HEK293 (cell line): Measurements from ENCODE around the gene CKAP2L.

Experiments
- CTCF ChIA-PET: fragments of 350-600 bp; formaldehyde crosslinking; extraction: SDS; loops from one replicate; lab custom pipeline; 2021; ENCODE audit warnings: antibody characterized with exemption; lab: Yijun Ruan, JAX
- POLR2A ChIA-PET: fragments of 300-600 bp; formaldehyde crosslinking; extraction: SDS; loops from one replicate; lab custom pipeline; 2020; ENCODE audit warnings: antibody characterized with exemption, inconsistent platforms; lab: Yijun Ruan, JAX
- H3K27ac ChIP-seq: fragments of 200-500 bp; sonication (Bioruptor generic); 2 replicates; pipeline ENCODE4 v1.5.1; 2014; ENCODE audit warnings: low read depth, low read length, control low read depth, inconsistent platforms; ENCODE audit errors: extremely low read depth
- H3K36me3 ChIP-seq, 2 experiments: fragments of 200-500 bp in 1 of 2; sonication (Bioruptor generic) in 1 of 2; 1 replicate in 1 of 2; 2 replicates in 1 of 2; pipeline ENCODE4 v1.5.1; 2014 to 2017; ENCODE audit warnings: inconsistent platforms in 2 of 2, low read length in 2 of 2; ENCODE audit not compliant: control insufficient read depth in 2 of 2, insufficient read depth in 1 of 2
- H3K4me1 ChIP-seq: fragments of 200-500 bp; sonication (Bioruptor generic); 2 replicates; pipeline ENCODE4 v1.5.1; 2014; ENCODE audit warnings: mild to moderate bottlenecking, low read length, inconsistent platforms; ENCODE audit not compliant: control insufficient read depth, insufficient read depth
- H3K4me3 ChIP-seq: 2 replicates; pipeline ENCODE4 v1.5.1; 2011; ENCODE audit warnings: low read depth, mild to moderate bottlenecking, control low read depth, low read length, moderate library complexity
- H3K9me3 ChIP-seq: fragments of 200-500 bp; sonication (Bioruptor generic); 2 replicates; pipeline ENCODE4 v1.5.1; 2014; ENCODE audit warnings: low read depth, low read length, inconsistent platforms; ENCODE audit not compliant: control insufficient read depth, insufficient read depth
- EGR2 ChIP-seq: fragments of 450-650 bp; formaldehyde crosslinking; IDR thresholded peaks from 2 replicates; pipeline ENCODE4 v1.5.1; 2016; ENCODE audit warnings: low read depth, missing biosample characterization, missing genetic modification characterization
- HOXC10 ChIP-seq: sonication (generic); formaldehyde crosslinking; IDR thresholded peaks from 2 replicates; pipeline ENCODE4 v1.8.1; 2023; ENCODE audit warnings: mild to moderate bottlenecking, missing genetic modification reagents
- KLF16 ChIP-seq: fragments of 450-650 bp; formaldehyde crosslinking; IDR thresholded peaks from 2 replicates; pipeline ENCODE4 v1.5.1; 2017; ENCODE audit warnings: missing biosample characterization, missing genetic modification characterization
- PBX3 ChIP-seq: sonication (generic); formaldehyde crosslinking; IDR thresholded peaks from 2 replicates; pipeline ENCODE4 v1.8.1; 2022; ENCODE audit warnings: mild to moderate bottlenecking, moderate library complexity, missing genetic modification reagents
- YY1 ChIP-seq: fragments of 450-650 bp; formaldehyde crosslinking; IDR thresholded peaks from 2 replicates; pipeline ENCODE4 v1.5.1; 2018; ENCODE audit warnings: missing biosample characterization, missing genetic modification characterization
- ZFHX2 ChIP-seq: fragments of 450-650 bp; formaldehyde crosslinking; conservative IDR thresholded peaks from 2 replicates; pipeline ENCODE4 v1.5.1; 2016; ENCODE audit warnings: missing biosample characterization, missing genetic modification characterization
- ZIC2 ChIP-seq: fragments of 450-650 bp; formaldehyde crosslinking; IDR thresholded peaks from 2 replicates; pipeline ENCODE4 v1.5.1; 2016; ENCODE audit warnings: missing biosample characterization, missing genetic modification characterization
- ZNF202 ChIP-seq: fragments of 450-650 bp; formaldehyde crosslinking; IDR thresholded peaks from 2 replicates; pipeline ENCODE4 v1.5.1; 2016; ENCODE audit warnings: missing biosample characterization, missing genetic modification characterization, borderline replicate concordance
- ZNF324 ChIP-seq: fragments of 450-650 bp; formaldehyde crosslinking; IDR thresholded peaks from 2 replicates; pipeline ENCODE4 v1.5.1; 2016; ENCODE audit warnings: missing biosample characterization, missing genetic modification characterization
- ZNF433 ChIP-seq: fragments of 450-650 bp; formaldehyde crosslinking; IDR thresholded peaks from 2 replicates; pipeline ENCODE4 v1.5.1; 2016; ENCODE audit warnings: missing biosample characterization, missing genetic modification characterization, low read depth
- ZNF530 ChIP-seq: fragments of 450-650 bp; formaldehyde crosslinking; IDR thresholded peaks from 2 replicates; pipeline ENCODE4 v1.5.1; 2016; ENCODE audit warnings: low read depth, missing biosample characterization, missing genetic modification characterization
- ZNF555 ChIP-seq: fragments of 450-650 bp; formaldehyde crosslinking; conservative IDR thresholded peaks from 2 replicates; pipeline ENCODE4 v1.5.1; 2017; ENCODE audit warnings: missing biosample characterization, mild to moderate bottlenecking, missing genetic modification characterization, inconsistent platforms
- ZNF791 ChIP-seq: fragments of 450-650 bp; formaldehyde crosslinking; IDR thresholded peaks from 2 replicates; pipeline ENCODE4 v1.5.1; 2016; ENCODE audit warnings: missing biosample characterization, missing genetic modification characterization
- TF ChIP-seq, protein P1 (sequence below): fragments of 450-650 bp; formaldehyde crosslinking; IDR thresholded peaks from 2 replicates; pipeline ENCODE4 v1.5.1; 2017; ENCODE audit warnings: missing biosample characterization, missing genetic modification characterization
- TF ChIP-seq, protein P2 (sequence below): fragments of 450-650 bp; formaldehyde crosslinking; IDR thresholded peaks from 2 replicates; pipeline ENCODE4 v1.5.1; 2016; ENCODE audit warnings: missing biosample characterization, missing genetic modification characterization
- TF ChIP-seq, protein P3 (sequence below): fragments of 450-650 bp; formaldehyde crosslinking; IDR thresholded peaks from 2 replicates; pipeline ENCODE4 v1.5.1; 2016; ENCODE audit warnings: missing biosample characterization, missing genetic modification characterization

The CKAP2L gene

GRCh38 chr2:112722816-112723546, 41.4 kb downstream of the CKAP2L start:
- no peak overlapping the region for H3K27ac ChIP-seq
- H3K36me3 ChIP-seq = no peaks in the 10 kb centered on the region
- ChIA-PET POLR2A (interaction anchor here (0.6 to 1.5 kb wide), 2 partner anchors 57 to 78 kb away, joined by 3 read pairs; no protein-coding TSS in a partner anchor), CTCF (interaction anchor here (0.9 to 7.8 kb wide), 3 partner anchors 17 to 93 kb away, joined by 4 to 204 read pairs (median 58); no protein-coding TSS in a partner anchor)
- no peaks in the 10 kb centered on the region for H3K9me3 ChIP-seq
- no peaks in the 10 kb centered on the region for H3K4me1 ChIP-seq
- no peak overlapping the region for H3K4me3 ChIP-seq
- TF ChIP-seq, protein P1, sequence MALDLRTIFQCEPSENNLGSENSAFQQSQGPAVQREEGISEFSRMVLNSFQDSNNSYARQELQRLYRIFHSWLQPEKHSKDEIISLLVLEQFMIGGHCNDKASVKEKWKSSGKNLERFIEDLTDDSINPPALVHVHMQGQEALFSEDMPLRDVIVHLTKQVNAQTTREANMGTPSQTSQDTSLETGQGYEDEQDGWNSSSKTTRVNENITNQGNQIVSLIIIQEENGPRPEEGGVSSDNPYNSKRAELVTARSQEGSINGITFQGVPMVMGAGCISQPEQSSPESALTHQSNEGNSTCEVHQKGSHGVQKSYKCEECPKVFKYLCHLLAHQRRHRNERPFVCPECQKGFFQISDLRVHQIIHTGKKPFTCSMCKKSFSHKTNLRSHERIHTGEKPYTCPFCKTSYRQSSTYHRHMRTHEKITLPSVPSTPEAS = peak; percentile 45; the same call in 1 of the 2 replicates
- TF ChIP-seq PBX3 (CRISPR knock-in tag) (no peak), EGR2 (tag by site-specific recombination) (peak; percentile 79), HOXC10 (CRISPR knock-in tag) (no peak), ZFHX2 (peak; percentile 89)

DNA sequence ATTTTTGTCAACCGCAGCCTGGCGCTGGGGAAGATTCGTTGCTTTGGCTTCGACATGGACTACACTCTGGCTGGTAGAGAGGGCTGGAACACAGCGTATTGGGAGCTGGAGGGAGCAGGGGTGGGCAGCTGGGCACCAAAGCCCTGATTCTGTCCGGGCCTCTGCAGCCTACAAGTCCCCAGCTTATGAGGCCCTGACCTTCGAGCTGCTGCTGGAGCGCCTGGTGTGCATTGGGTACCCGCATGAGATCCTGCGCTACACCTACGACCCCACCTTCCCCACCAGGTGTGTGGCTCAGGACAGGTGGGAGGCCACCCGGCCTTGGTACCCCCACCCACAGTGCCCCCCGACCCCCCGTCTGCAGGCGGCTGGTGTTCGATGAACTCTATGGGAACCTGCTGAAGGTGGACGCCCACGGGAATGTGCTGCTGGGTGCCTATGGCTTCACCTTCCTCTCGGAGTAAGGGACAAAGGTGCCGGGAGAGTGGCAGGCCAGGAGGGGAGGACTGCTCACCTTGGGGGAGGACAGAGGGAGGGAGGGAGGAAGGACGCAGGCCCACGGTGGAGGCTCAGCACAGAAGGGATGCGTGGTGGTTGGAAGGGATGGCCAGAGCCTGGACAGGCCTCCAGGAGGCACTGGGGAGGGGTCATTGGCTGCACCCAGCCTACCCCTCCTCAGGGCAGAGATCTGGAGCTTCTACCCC, 42.4 kb downstream of the CKAP2L start:
- Histone ChIP-seq H3K9me3 (no peaks in the 10 kb centered on the region), H3K4me3 (no peak overlapping the region), H3K36me3 (no peaks in the 10 kb centered on the region), H3K27ac (no peak overlapping the region), H3K4me1 (no peaks in the 10 kb centered on the region)
- TF ChIP-seq ZNF555 (no peak), ZNF433 (tag by site-specific recombination) (no peak), ZNF791 (tag by site-specific recombination) (no peak), ZIC2 (tag by site-specific recombination) (no peak), KLF16 (tag by site-specific recombination) (no peak), ZNF324 (tag by site-specific recombination) (no peak), ZNF530 (no peak), ZNF202 (tag by site-specific recombination) (no peak), YY1 (tag by site-specific recombination) (no peak)
- TF ChIP-seq, protein P2, sequence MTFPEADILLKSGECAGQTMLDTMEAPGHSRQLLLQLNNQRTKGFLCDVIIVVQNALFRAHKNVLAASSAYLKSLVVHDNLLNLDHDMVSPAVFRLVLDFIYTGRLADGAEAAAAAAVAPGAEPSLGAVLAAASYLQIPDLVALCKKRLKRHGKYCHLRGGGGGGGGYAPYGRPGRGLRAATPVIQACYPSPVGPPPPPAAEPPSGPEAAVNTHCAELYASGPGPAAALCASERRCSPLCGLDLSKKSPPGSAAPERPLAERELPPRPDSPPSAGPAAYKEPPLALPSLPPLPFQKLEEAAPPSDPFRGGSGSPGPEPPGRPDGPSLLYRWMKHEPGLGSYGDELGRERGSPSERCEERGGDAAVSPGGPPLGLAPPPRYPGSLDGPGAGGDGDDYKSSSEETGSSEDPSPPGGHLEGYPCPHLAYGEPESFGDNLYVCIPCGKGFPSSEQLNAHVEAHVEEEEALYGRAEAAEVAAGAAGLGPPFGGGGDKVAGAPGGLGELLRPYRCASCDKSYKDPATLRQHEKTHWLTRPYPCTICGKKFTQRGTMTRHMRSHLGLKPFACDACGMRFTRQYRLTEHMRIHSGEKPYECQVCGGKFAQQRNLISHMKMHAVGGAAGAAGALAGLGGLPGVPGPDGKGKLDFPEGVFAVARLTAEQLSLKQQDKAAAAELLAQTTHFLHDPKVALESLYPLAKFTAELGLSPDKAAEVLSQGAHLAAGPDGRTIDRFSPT = no peak
- TF ChIP-seq, protein P3, sequence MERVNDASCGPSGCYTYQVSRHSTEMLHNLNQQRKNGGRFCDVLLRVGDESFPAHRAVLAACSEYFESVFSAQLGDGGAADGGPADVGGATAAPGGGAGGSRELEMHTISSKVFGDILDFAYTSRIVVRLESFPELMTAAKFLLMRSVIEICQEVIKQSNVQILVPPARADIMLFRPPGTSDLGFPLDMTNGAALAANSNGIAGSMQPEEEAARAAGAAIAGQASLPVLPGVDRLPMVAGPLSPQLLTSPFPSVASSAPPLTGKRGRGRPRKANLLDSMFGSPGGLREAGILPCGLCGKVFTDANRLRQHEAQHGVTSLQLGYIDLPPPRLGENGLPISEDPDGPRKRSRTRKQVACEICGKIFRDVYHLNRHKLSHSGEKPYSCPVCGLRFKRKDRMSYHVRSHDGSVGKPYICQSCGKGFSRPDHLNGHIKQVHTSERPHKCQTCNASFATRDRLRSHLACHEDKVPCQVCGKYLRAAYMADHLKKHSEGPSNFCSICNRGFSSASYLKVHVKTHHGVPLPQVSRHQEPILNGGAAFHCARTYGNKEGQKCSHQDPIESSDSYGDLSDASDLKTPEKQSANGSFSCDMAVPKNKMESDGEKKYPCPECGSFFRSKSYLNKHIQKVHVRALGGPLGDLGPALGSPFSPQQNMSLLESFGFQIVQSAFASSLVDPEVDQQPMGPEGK = no peak
- CTCF ChIA-PET = interaction anchor here (0.9 to 7.2 kb wide), 2 partner anchors 63 to 92 kb away, joined by 4 to 204 read pairs; no protein-coding TSS in a partner anchor
- POLR2A ChIA-PET = no interaction called here
